Measurements from ENCODE around the gene MPG.
"Not testable (repeated sequence)": the region's sequence is repeated elsewhere in the genome, so short reads cannot be mapped to it uniquely, and the experiment has no call there.

Gene MPG

DNA sequence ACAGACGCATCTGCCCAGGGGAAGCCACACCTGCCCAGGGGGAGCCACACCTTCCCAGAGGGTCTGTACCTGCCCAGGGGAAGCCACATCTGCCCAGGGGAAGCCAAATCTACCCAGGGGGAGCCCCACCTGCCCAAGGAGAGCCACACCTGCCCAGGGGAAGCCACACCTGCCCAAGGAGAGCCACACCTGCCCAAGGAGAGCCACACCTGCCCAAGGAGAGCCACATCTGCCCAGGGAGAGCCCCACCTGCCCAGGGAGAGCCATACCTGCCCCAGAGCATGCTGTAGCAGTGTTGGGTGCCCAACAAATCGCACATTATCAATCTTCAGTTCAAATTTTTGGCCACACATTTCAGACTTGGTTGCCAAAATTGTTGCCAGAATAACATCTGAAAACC is 40.8 kb downstream of the MPG start:
- DNase-seq = no peak

DNA sequence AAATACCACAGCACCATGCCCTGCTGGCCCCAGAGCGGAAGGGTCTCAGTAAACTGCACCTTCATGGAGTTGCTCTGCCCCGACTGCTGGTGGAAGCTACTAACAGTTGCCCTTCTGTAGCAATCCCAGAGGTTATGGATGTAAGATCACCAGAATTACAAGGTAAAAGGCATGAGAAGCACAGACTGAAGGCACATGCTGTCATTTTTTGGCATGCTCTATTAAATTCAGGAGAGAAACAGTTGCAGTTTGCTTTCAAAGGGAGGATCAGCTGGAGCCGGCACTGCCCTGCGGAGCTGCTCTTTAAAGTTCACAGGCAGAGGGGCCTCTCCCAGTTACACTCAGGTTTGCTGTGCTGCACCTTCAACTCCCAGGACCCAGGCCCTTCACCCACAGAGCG is 41.3 kb downstream of the MPG start:
- DNase-seq = no peak

DNA sequence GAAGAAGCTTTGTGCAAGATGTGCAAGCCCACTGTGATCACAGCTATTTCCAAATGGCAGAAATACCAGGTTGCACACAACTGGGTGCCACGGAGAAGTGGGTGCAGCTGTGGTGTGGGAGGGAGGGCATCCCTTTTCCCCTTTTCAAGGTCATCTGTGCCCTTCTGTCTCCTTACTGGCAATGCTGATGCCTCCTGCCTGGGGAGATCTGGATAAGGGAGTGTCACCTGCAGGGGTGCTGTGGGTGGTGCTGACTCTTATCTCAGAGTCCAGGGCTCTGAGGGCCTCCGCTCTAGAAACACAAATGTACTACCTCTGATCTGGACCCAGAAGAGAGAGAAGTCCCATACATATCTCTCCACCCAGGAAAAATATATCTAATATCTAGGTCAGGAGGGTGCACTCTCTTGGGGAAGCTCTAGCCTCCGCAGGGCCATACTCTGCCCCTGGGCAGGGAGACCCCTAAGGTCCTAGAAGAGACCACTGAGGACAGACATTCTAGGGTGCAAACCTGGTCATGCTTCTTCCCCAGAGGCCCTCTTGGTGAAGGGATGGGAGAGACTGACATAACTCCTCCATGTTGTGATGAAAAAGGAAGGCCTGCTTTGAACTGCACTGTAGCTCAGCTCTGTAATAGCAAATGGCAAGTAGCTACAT is 41.9 kb downstream of the MPG start:
- no peak for DNase-seq

DNA sequence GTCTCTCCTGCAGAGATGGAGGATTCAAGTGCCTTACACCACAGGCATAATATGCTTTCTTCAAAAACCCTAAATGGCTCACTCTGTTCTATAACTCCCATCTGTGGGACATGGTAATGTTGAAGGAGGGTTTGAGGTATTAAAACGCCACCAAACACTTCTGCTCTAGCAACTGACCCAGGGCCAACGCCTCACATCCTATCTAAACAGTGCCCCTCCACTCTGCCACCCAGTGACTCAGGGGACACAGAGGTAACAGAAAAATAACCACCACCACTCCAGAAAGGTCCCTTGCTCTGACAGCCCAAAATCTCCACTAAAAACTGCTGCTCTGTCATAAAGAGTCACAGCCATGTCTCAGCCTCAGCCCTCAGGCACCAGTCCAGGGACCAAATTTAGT is 42.7 kb downstream of the MPG start:
- DNase-seq = no peak

DNA sequence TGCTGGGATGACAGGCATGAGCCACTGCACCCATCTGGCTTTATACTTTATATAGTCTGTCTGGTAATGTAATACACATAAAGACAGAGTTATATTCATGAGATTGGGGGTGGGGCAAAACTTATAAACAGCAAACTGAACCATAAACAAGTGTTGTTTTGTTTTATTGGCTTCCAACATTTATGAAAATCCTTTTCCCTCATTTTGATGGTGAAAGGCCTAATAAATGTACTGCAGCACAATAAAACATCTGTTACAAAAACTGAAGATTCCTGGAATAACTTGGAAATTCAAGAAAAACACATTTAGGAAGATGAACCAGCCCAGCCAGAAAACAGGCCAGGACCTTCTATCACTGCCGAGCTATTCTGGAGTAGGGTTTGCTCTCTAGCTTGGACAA is 44.3 kb downstream of the MPG start:
- DNase-seq = no peak

DNA sequence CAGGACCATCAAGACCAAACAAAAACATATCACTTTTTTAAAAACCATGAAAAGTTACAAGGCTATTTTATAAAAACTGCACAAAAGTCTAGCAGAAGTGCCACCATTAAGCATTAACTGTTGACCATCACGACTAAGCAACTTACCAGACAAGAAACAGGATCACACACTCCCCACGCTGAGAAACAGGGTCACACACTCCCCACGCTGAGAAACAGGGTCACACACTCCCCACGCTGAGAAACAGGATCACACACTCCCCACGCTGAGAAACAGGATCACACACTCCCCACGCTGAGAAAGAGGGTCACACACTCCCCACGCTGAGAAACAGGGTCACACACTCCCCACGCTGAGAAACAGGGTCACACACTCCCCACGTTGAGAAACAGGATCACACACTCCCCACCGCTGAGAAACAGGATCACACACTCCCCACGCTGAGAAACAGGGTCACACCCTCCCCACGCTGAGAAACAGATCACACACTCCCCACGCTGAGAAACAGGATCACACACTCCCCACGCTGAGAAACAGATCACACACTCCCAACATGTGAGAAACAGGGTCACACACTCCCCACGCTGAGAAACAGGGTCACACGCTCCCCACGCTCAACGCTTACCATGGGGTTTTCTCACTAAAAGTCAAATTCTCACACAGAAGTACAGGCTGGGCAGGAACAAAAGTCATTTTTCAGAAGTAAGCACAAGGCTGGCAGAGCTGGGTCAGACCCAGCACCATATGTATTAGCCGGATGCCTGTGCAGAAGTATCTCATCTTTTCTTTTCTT is 45.7 kb downstream of the MPG start:
- not testable (repeated sequence) for DNase-seq

DNA sequence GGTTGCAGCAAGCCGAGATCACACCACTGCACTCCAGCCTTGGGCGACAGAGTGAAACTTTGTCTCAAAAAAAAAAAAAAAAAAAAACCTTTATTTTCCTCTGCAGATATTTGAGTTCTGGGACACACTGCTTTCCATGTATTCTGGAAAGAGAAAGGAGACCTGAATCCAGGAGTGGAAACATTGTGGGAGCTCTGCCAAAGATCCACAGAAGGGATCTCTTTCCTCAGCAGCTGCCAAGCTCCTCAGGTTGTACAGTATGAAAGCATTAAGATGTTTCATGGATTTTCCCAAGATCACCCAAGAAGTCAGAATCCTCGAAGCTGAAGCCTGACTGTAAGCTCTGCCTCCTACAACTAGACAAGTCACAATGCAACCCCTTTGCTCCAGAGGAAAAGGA is 47.0 kb downstream of the MPG start:
- no peak for DNase-seq

DNA sequence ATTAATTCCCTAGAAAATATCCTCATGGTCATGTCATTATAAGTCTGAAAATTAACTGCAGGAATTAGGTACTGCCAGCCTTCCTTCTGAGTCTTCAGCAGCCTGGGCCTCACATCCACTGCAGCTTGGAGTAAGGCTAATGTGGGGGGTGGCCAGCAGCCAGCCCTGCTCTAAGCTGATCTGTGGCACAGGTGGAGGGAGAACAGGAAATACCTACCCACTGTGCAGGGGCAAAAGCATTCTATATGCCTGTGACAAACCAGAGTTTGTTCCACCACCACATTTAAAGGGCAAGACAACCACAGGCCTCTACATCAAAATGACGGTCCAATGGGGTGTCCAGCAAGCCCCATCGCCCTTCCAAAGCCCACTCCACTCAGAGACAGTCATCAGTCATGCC is 51.0 kb downstream of the MPG start:
- DNase-seq = no peak

DNA sequence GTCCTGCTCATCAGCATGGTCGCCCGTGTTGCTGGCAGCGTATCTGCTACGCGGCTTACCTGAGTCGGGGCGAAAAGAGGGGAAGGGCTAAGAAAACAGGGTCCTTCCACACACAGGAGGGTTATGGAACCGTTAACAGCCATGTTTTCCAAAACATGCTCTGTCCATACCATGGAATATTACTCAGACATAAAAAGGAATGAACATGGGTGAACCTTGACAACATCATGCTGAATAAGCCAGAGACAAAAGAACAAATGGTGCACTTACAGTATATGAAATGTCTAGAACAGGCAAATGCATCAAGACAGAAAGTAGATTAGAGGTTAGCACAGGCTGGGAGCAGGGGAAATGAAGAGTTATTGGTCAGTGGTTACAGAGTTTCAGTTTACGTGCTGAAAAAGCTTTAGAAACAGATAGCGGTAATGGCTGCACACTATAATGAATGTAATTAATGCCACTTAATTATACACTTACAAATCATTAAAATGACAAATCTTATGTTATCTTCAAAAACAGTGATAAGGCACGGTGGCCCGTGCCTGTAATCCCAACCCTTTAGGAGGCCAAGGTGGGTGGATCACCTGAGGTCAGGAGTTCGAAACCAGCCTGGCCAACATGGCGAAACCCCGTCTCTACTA is 52.6 kb downstream of the MPG start:
- no peak for DNase-seq

DNA sequence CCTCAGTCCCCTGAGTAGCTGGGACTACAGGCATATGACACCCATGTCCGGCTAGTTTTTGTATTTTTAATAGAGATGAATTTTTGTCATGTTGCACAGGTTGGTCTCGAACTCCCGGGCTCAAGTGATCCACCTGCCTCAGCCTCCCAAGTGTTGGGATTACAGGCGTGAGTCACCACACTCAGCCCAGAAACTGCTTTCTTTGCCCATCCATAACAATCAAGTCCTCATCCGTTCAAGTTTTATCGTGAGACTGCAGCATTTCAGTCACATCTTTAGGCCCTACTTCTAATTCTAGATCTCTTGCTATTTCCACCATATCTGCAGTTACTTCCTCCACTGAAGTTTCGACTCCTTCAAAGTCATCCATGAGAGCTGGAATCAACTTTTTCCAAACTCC is 54.1 kb downstream of the MPG start:
- DNase-seq = no peak

DNA sequence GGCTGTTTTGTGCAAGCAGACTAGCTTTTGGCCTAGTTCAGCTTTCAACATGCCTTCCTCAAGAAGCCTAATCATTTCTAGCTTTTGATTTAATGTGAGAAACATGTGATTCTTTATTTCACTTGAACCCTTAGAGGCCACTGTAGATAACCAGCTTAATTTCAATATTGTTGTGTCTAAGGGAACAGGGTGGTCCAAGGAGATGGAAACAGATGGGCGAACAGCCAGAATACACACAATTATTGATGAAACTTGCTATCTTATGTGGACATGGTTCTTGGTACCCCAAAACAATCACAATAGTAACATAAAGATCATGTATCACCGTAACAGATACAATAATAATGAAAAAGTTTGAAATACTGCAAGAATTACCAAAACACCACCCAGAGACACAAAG is 55.7 kb downstream of the MPG start:
- no peak for DNase-seq
